ENCODE results near the gene TXLNG.

TXLNG gene

GRCh38 chrX:16785247-16786138 is 773 bp upstream of the TXLNG start:
- Histone ChIP-seq H3K36me3 (ENCODE audit: control insufficient read depth, insufficient read depth, low read length, severe bottlenecking) (peaks cover 12% of the 10 kb centered on the region), H3K9me3 (ENCODE audit: control insufficient read depth, low read length) (no peaks in the 10 kb centered on the region), H3K4me1 (ENCODE audit: control insufficient read depth, insufficient read depth, low read length) (peaks cover 28% of the 10 kb centered on the region), H3K4me3 (ENCODE audit: low read length) (peak overlapping the region; percentile 91), H3K27me3 (replicated peaks; ENCODE audit: control insufficient read depth, insufficient read depth, low read length) (no peaks in the 10 kb centered on the region), H3K9ac (ENCODE audit: low read length) (peak overlapping the region; percentile 83)
- DNase-seq (ENCODE audit: low read depth), result peak; percentile 29

GRCh38 chrX:16786791-16787735 is 797 bp downstream of the TXLNG start:
- Histone ChIP-seq H3K9me3 (ENCODE audit: control insufficient read depth, low read length) (no peaks in the 10 kb centered on the region), H3K4me3 (ENCODE audit: low read length) (peak overlapping the region; percentile 91), H3K27me3 (replicated peaks; ENCODE audit: control insufficient read depth, insufficient read depth, low read length) (no peaks in the 10 kb centered on the region), H3K36me3 (ENCODE audit: control insufficient read depth, insufficient read depth, low read length, severe bottlenecking) (peaks cover 21% of the 10 kb centered on the region), H3K4me1 (ENCODE audit: control insufficient read depth, insufficient read depth, low read length) (peaks cover 37% of the 10 kb centered on the region), H3K9ac (ENCODE audit: low read length) (peak overlapping the region; percentile 90)
- DNase-seq (ENCODE audit: low read depth), result peak; percentile 58

GRCh38 chrX:16788477-16788876 is 2.2 kb downstream of the TXLNG start:
- Histone ChIP-seq H3K4me3 (ENCODE audit: low read length) (peak overlapping the region; percentile 91), H3K4me1 (ENCODE audit: control insufficient read depth, insufficient read depth, low read length) (peaks cover 41% of the 10 kb centered on the region), H3K9ac (ENCODE audit: low read length) (peak overlapping the region; percentile 90), H3K9me3 (ENCODE audit: control insufficient read depth, low read length) (no peaks in the 10 kb centered on the region), H3K27me3 (replicated peaks; ENCODE audit: control insufficient read depth, insufficient read depth, low read length) (no peaks in the 10 kb centered on the region), H3K36me3 (ENCODE audit: control insufficient read depth, insufficient read depth, low read length, severe bottlenecking) (peaks cover 31% of the 10 kb centered on the region)
- no peak for DNase-seq (ENCODE audit: low read depth)

- Histone ChIP-seq H3K4me3 (ENCODE audit: low read length) (no peak overlapping the region), H3K9ac (ENCODE audit: low read length) (no peak overlapping the region), H3K27me3 (replicated peaks; ENCODE audit: control insufficient read depth, insufficient read depth, low read length) (no peaks in the 10 kb centered on the region), H3K36me3 (ENCODE audit: control insufficient read depth, insufficient read depth, low read length, severe bottlenecking) (peaks cover 44% of the 10 kb centered on the region), H3K4me1 (ENCODE audit: control insufficient read depth, insufficient read depth, low read length) (peaks cover 23% of the 10 kb centered on the region), H3K9me3 (ENCODE audit: control insufficient read depth, low read length) (no peaks in the 10 kb centered on the region)
- no peak for DNase-seq (ENCODE audit: low read depth)
Measured at GRCh38 chrX:16796298-16796697, 10.0 kb downstream of the TXLNG start.

GRCh38 chrX:16797358-16797757 is 11.1 kb downstream of the TXLNG start:
- no peaks in the 10 kb centered on the region for H3K27me3 ChIP-seq (replicated peaks; ENCODE audit: control insufficient read depth, insufficient read depth, low read length)
- no peak overlapping the region for H3K4me3 ChIP-seq (ENCODE audit: low read length)
- H3K36me3 ChIP-seq (ENCODE audit: control insufficient read depth, insufficient read depth, low read length, severe bottlenecking), result peaks cover 38% of the 10 kb centered on the region
- no peak for DNase-seq (ENCODE audit: low read depth)
- H3K4me1 ChIP-seq (ENCODE audit: control insufficient read depth, insufficient read depth, low read length), result peaks cover 20% of the 10 kb centered on the region
- no peaks in the 10 kb centered on the region for H3K9me3 ChIP-seq (ENCODE audit: control insufficient read depth, low read length)
- H3K9ac ChIP-seq (ENCODE audit: low read length), result no peak overlapping the region

GRCh38 chrX:16797841-16798240 is 11.6 kb downstream of the TXLNG start:
- Histone ChIP-seq H3K36me3 (ENCODE audit: control insufficient read depth, insufficient read depth, low read length, severe bottlenecking) (peaks cover 39% of the 10 kb centered on the region), H3K4me1 (ENCODE audit: control insufficient read depth, insufficient read depth, low read length) (peaks cover 19% of the 10 kb centered on the region), H3K9ac (ENCODE audit: low read length) (no peak overlapping the region), H3K27me3 (replicated peaks; ENCODE audit: control insufficient read depth, insufficient read depth, low read length) (no peaks in the 10 kb centered on the region), H3K4me3 (ENCODE audit: low read length) (no peak overlapping the region), H3K9me3 (ENCODE audit: control insufficient read depth, low read length) (no peaks in the 10 kb centered on the region)
- peak; percentile 43 for DNase-seq (ENCODE audit: low read depth)

- no peak overlapping the region for H3K9ac ChIP-seq (ENCODE audit: low read length)
- peaks cover 23% of the 10 kb centered on the region for H3K4me1 ChIP-seq (ENCODE audit: control insufficient read depth, insufficient read depth, low read length)
- peaks cover 15% of the 10 kb centered on the region for H3K36me3 ChIP-seq (ENCODE audit: control insufficient read depth, insufficient read depth, low read length, severe bottlenecking)
- no peak for DNase-seq (ENCODE audit: low read depth)
- H3K9me3 ChIP-seq (ENCODE audit: control insufficient read depth, low read length), result no peaks in the 10 kb centered on the region
- no peaks in the 10 kb centered on the region for H3K27me3 ChIP-seq (replicated peaks; ENCODE audit: control insufficient read depth, insufficient read depth, low read length)
- no peak overlapping the region for H3K4me3 ChIP-seq (ENCODE audit: low read length)
Measured at GRCh38 chrX:16804923-16805464, 18.7 kb downstream of the TXLNG start.

- Histone ChIP-seq H3K4me3 (ENCODE audit: low read length) (peak overlapping the region; percentile 80), H3K9me3 (ENCODE audit: control insufficient read depth, low read length) (no peaks in the 10 kb centered on the region), H3K9ac (ENCODE audit: low read length) (no peak overlapping the region), H3K36me3 (ENCODE audit: control insufficient read depth, insufficient read depth, low read length, severe bottlenecking) (peaks cover 12% of the 10 kb centered on the region), H3K27me3 (replicated peaks; ENCODE audit: control insufficient read depth, insufficient read depth, low read length) (no peaks in the 10 kb centered on the region), H3K4me1 (ENCODE audit: control insufficient read depth, insufficient read depth, low read length) (peaks cover 18% of the 10 kb centered on the region)
- peak; percentile 68 for DNase-seq (ENCODE audit: low read depth)
Measured at GRCh38 chrX:16807548-16807947, 21.3 kb downstream of the TXLNG start.

GRCh38 chrX:16807976-16808542 is 21.8 kb downstream of the TXLNG start:
- Histone ChIP-seq H3K9ac (ENCODE audit: low read length) (peak overlapping the region; percentile 64), H3K4me3 (ENCODE audit: low read length) (peak overlapping the region; percentile 80), H3K4me1 (ENCODE audit: control insufficient read depth, insufficient read depth, low read length) (peaks cover 18% of the 10 kb centered on the region), H3K9me3 (ENCODE audit: control insufficient read depth, low read length) (no peaks in the 10 kb centered on the region), H3K27me3 (replicated peaks; ENCODE audit: control insufficient read depth, insufficient read depth, low read length) (no peaks in the 10 kb centered on the region), H3K36me3 (ENCODE audit: control insufficient read depth, insufficient read depth, low read length, severe bottlenecking) (peaks cover 13% of the 10 kb centered on the region)
- DNase-seq (ENCODE audit: low read depth), result peak; percentile 88

GRCh38 chrX:16814597-16814996 is 28.3 kb downstream of the TXLNG start:
- Histone ChIP-seq H3K4me3 (ENCODE audit: low read length) (no peak overlapping the region), H3K4me1 (ENCODE audit: control insufficient read depth, insufficient read depth, low read length) (peaks cover 40% of the 10 kb centered on the region), H3K27me3 (replicated peaks; ENCODE audit: control insufficient read depth, insufficient read depth, low read length) (no peaks in the 10 kb centered on the region), H3K36me3 (ENCODE audit: control insufficient read depth, insufficient read depth, low read length, severe bottlenecking) (peaks cover 26% of the 10 kb centered on the region), H3K9ac (ENCODE audit: low read length) (no peak overlapping the region), H3K9me3 (ENCODE audit: control insufficient read depth, low read length) (no peaks in the 10 kb centered on the region)
- DNase-seq (ENCODE audit: low read depth), result no peak

Measured in adipocyte (in vitro differentiated cells).